ENCODE measurements around the gene CALR3. TPM values are rescaled to one million over a fixed set of nuclear protein-coding genes. Genes with fewer than 3 reads are reported as not detected.
"Not testable (repeated sequence)": the region's sequence is repeated elsewhere in the genome, so short reads cannot be mapped to it uniquely, and the experiment has no call there.

Gene CALR3
- total and polyA plus RNA-seq, 2 experiments from 2014 or later = not detected

DNA sequence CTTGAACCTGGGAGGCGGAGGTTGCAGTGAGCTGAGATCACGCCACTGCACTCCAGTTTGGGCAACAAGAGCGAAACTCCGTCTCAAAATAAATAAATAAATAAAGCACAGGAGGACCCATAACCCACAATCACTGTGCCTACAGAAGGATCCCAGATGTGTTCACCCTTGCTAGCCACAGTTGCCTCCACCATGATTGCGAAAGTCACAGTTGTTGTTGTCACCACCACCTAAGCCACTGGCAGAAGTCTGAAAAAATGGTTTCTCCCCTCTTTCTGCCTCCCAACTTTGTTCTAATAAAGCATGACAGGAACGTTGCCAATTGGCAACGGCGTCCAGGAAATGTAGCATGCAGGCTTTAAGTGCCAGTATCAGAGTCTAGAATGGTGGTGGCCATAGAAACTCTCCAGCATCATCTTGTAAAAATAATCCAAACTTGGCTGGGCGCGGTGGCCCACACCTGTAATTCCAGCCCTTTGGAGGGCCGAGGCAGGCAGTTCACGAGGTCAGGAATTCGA, 22.0 kb downstream of the CALR3 start:
- Histone ChIP-seq H3K27ac (no peak overlapping the region), H3K36me3 (replicated peaks; ENCODE audit: insufficient read depth, low read depth) (no peaks in the 10 kb centered on the region), H3K4me2 (no peak overlapping the region), H3K4me3 (no peak overlapping the region), H4K20me1 (ENCODE audit: insufficient read depth, poor library complexity, severe bottlenecking) (peaks cover 17% of the 10 kb centered on the region), H3K27me3 (no peaks in the 10 kb centered on the region), H3K4me1 (ENCODE audit: insufficient read depth) (peaks cover 14% of the 10 kb centered on the region), H3K79me2 (peaks cover 26% of the 10 kb centered on the region), H2AFZ (no peak overlapping the region), H3K9me3 (ENCODE audit: low read depth) (no peaks in the 10 kb centered on the region), H3K9me2 (replicated peaks; ENCODE audit: insufficient read depth) (no peaks in the 10 kb centered on the region)
- TF ChIP-seq EZH2 (IDR thresholded peaks at IDR 0.05; ENCODE audit: borderline replicate concordance) (no peak), EZH2phosphoT487 (IDR thresholded peaks at IDR 0.05; ENCODE audit: low read depth, severe bottlenecking, unreplicated experiment) (no peak)
- TF ChIP-seq, protein P1, sequence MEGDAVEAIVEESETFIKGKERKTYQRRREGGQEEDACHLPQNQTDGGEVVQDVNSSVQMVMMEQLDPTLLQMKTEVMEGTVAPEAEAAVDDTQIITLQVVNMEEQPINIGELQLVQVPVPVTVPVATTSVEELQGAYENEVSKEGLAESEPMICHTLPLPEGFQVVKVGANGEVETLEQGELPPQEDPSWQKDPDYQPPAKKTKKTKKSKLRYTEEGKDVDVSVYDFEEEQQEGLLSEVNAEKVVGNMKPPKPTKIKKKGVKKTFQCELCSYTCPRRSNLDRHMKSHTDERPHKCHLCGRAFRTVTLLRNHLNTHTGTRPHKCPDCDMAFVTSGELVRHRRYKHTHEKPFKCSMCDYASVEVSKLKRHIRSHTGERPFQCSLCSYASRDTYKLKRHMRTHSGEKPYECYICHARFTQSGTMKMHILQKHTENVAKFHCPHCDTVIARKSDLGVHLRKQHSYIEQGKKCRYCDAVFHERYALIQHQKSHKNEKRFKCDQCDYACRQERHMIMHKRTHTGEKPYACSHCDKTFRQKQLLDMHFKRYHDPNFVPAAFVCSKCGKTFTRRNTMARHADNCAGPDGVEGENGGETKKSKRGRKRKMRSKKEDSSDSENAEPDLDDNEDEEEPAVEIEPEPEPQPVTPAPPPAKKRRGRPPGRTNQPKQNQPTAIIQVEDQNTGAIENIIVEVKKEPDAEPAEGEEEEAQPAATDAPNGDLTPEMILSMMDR (IDR thresholded peaks at IDR 0.05; ENCODE audit: poor library complexity) = no peak
- no peak for DNase-seq (ENCODE audit: low spot score)
- WGBS (ENCODE audit: low lambda C conversion rate, missing lambda C conversion rate) = 95% methylated on average over 13 of the region's 13 CpGs

DNA sequence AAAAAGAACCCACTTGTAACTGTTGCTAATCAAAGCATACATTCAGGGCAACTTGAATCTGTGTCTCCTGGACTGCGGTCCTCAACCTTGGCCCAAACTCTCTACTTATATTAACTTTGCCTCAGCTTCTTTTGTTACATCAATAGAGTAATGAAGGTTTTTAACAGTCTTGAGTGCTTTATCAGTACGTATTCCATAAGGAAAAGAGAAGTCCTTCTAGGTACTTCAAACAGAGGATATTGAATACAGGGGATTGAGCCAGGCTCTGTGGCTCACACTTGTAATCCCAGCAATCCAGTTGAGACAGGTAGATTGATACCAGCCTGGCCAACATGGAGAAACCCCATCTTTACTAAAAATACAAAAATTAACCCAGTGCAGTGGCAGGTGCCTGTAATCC, 23.0 kb downstream of the CALR3 start:
- no peaks in the 10 kb centered on the region for H3K27me3 ChIP-seq
- H4K20me1 ChIP-seq (ENCODE audit: insufficient read depth, poor library complexity, severe bottlenecking) = peaks cover 17% of the 10 kb centered on the region
- peaks cover 35% of the 10 kb centered on the region for H3K79me2 ChIP-seq
- no peaks in the 10 kb centered on the region for H3K36me3 ChIP-seq (replicated peaks; ENCODE audit: insufficient read depth, low read depth)
- DNase-seq (ENCODE audit: low spot score) = no peak
- H3K27ac ChIP-seq = no peak overlapping the region
- no peak overlapping the region for H3K4me2 ChIP-seq
- 96% methylated on average over 2 of the region's 2 CpGs for WGBS (ENCODE audit: low lambda C conversion rate, missing lambda C conversion rate)
- H3K4me1 ChIP-seq (ENCODE audit: insufficient read depth) = peaks cover 14% of the 10 kb centered on the region
- peak overlapping the region; percentile 98 for H2AFZ ChIP-seq
- TF ChIP-seq, protein P1 (IDR thresholded peaks at IDR 0.05; ENCODE audit: poor library complexity) = no peak
- TF ChIP-seq EZH2 (IDR thresholded peaks at IDR 0.05; ENCODE audit: borderline replicate concordance) (no peak), EZH2phosphoT487 (IDR thresholded peaks at IDR 0.05; ENCODE audit: low read depth, severe bottlenecking, unreplicated experiment) (no peak)
- H3K4me3 ChIP-seq = no peak overlapping the region
- no peaks in the 10 kb centered on the region for H3K9me3 ChIP-seq (ENCODE audit: low read depth)
- H3K9me2 ChIP-seq (replicated peaks; ENCODE audit: insufficient read depth) = no peaks in the 10 kb centered on the region

DNA sequence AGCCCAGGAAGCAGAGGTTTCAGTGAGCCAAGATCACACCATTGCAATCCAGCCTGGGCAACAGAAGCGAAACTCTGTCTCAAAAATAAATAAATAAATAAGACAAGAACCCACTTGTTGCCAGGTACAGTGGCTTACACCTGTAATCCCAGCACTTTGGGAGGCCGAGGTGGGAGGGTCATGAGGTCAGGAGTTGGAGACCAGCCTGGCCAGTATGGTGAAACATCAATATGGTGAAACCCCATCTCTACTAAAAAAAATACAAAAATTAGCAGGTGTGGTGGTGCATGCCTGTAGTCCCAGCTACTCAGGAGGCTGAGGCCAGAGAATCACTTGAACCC, 23.4 kb downstream of the CALR3 start:
- Histone ChIP-seq H4K20me1 (ENCODE audit: insufficient read depth, poor library complexity, severe bottlenecking) (peaks cover 22% of the 10 kb centered on the region), H3K4me1 (ENCODE audit: insufficient read depth) (peaks cover 14% of the 10 kb centered on the region), H3K79me2 (peaks cover 40% of the 10 kb centered on the region), H2AFZ (peak overlapping the region; percentile 98), H3K4me2 (peak overlapping the region; percentile 92), H3K27ac (peak overlapping the region; percentile 85)
- H3K9me3 ChIP-seq (ENCODE audit: low read depth); DNase-seq (ENCODE audit: low spot score); H3K9me2 ChIP-seq (replicated peaks; ENCODE audit: insufficient read depth); H3K27me3 ChIP-seq; H3K36me3 ChIP-seq (replicated peaks; ENCODE audit: insufficient read depth, low read depth); H3K4me3 ChIP-seq: not testable (repeated sequence)
- WGBS (ENCODE audit: low lambda C conversion rate, missing lambda C conversion rate) = 76% methylated on average over 2 of the region's 2 CpGs

DNA sequence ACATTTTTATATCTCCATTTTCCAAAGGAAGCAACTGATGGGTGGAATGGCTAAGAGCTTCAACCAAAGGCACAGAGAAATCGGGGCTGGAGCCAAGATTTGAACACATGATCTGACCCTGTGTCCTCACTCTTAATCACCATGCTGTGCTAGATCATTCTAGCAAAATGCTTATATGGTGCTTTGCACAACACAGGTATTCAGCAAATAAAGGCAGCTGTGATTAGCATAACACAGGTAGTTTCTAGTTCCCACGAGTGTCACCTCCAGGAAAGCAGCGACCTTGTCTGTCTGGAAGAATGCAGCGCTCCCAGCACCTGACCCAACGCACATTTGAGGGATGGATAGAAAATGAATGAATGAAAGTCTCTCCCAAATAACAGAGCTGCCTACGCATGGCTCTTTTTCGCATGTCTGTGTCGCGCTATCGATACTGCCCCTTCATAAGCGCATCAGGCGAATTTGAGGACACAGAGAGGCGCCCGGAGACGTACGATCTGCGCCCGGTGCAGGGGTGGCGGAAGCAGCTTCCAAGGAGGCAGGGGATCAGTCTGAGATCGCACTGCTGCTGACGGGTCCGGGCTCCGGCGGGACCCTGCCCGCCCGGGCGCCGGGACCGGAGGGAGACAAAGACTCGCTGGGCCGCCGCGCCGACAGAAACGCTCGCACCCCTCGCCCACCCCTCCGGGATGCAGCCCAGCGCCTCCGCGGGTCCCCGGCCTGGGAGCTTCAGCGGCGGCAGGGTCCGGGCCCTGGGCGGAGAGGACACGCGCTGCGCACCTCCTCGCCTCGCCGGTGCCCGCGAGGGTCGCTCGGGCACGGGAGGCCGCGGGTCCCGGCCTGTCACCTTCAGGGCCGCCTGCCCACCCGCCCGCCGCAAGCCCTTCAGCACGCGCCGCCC, 24.8 kb downstream of the CALR3 start:
- peaks cover 54% of the 10 kb centered on the region for H3K79me2 ChIP-seq

More for the DNA sequence above, 24.8 kb downstream of the CALR3 start:
- no peaks in the 10 kb centered on the region for H3K36me3 ChIP-seq (replicated peaks; ENCODE audit: insufficient read depth, low read depth)
- peaks cover 14% of the 10 kb centered on the region for H3K4me1 ChIP-seq (ENCODE audit: insufficient read depth)
- H3K9me2 ChIP-seq (replicated peaks; ENCODE audit: insufficient read depth) = no peaks in the 10 kb centered on the region
- no peaks in the 10 kb centered on the region for H3K9me3 ChIP-seq (ENCODE audit: low read depth)
- DNase-seq (ENCODE audit: low spot score) = peak; percentile 39
- H4K20me1 ChIP-seq (ENCODE audit: insufficient read depth, poor library complexity, severe bottlenecking) = peaks cover 27% of the 10 kb centered on the region
- H2AFZ ChIP-seq = peak overlapping the region; percentile 36
- no peaks in the 10 kb centered on the region for H3K27me3 ChIP-seq
- TF ChIP-seq EZH2 (IDR thresholded peaks at IDR 0.05; ENCODE audit: borderline replicate concordance) = no peak
- no peak for TF ChIP-seq EZH2phosphoT487 (IDR thresholded peaks at IDR 0.05; ENCODE audit: low read depth, severe bottlenecking, unreplicated experiment)
- TF ChIP-seq, protein P1 (IDR thresholded peaks at IDR 0.05; ENCODE audit: poor library complexity) = no peak
- H3K27ac ChIP-seq = peak overlapping the region; percentile 78
- H3K4me3 ChIP-seq = peak overlapping the region; percentile 76
- 1% methylated on average over 31 of the region's 67 CpGs for WGBS (ENCODE audit: low lambda C conversion rate, missing lambda C conversion rate)
- peak overlapping the region; percentile 96 for H3K4me2 ChIP-seq
